ENCODE measurements around the gene RNF223.

Gene RNF223

DNA sequence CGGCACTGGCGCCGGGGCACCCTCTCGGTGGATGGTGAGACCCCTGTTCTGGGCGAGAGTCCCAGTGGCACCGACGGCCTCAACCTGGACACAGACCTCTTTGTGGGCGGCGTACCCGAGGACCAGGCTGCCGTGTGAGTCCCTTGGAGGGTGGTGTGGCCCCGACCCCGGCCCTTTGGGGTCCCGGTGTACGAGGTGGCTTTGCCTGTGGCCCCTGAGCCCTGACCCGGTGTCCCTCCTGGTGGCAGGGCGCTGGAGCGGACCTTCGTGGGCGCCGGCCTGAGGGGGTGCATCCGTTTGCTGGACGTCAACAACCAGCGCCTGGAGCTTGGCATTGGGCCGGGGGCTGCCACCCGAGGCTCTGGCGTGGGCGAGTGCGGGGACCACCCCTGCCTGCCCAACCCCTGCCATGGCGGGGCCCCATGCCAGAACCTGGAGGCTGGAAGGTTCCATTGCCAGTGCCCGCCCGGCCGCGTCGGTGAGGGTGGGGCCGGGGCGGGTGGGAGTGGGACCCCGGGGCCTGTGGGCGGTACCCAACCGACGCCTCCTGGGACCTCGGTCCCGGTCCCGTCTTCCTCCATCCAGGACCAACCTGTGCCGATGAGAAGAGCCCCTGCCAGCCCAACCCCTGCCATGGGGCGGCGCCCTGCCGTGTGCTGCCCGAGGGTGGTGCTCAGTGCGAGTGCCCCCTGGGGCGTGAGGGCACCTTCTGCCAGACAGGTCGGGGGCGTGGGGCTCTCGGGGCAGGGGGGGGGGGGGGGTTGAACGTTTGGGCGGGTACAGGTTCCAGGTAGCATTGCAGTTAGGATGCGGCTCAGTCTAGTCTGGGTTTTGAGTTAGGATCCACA lies 24.6 kb downstream of the RNF223 start:
- Histone ChIP-seq H3K27me3 (ENCODE audit: control insufficient read depth, insufficient read depth, low read length) (no peaks in the 10 kb centered on the region), H3K36me3 (ENCODE audit: control insufficient read depth, low read depth, low read length) (peaks cover 43% of the 10 kb centered on the region), H3K27ac (ENCODE audit: low read length) (no peak overlapping the region), H3K4me1 (ENCODE audit: control insufficient read depth, low read depth, low read length) (no peaks in the 10 kb centered on the region), H3K4me3 (ENCODE audit: low read length) (no peak overlapping the region), H3K9me3 (ENCODE audit: control insufficient read depth, low read depth, low read length) (no peaks in the 10 kb centered on the region), H3K9ac (ENCODE audit: low read length) (no peak overlapping the region)

GRCh38 chr1:1048765-1049164 lies 25.3 kb downstream of the RNF223 start:
- no peaks in the 10 kb centered on the region for H3K9me3 ChIP-seq (ENCODE audit: control insufficient read depth, low read depth, low read length)
- no peaks in the 10 kb centered on the region for H3K4me1 ChIP-seq (ENCODE audit: control insufficient read depth, low read depth, low read length)
- H3K9ac ChIP-seq (ENCODE audit: low read length) = no peak overlapping the region
- no peaks in the 10 kb centered on the region for H3K27me3 ChIP-seq (ENCODE audit: control insufficient read depth, insufficient read depth, low read length)
- no peak overlapping the region for H3K4me3 ChIP-seq (ENCODE audit: low read length)
- H3K36me3 ChIP-seq (ENCODE audit: control insufficient read depth, low read depth, low read length) = peaks cover 38% of the 10 kb centered on the region
- no peak overlapping the region for H3K27ac ChIP-seq (ENCODE audit: low read length)

DNA sequence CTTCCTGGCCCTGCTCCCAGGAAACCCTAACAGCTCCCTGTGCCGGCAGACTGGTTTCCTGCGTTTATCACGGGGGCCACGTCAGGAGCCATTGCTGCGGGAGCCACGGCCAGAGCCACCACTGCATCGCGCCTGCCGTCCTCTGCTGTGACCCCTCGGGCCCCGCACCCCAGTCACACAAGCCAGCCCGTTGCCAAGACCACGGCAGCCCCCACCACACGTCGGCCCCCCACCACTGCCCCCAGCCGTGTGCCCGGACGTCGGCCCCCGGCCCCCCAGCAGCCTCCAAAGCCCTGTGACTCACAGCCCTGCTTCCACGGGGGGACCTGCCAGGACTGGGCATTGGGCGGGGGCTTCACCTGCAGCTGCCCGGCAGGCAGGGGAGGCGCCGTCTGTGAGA lies 26.1 kb downstream of the RNF223 start:
- Histone ChIP-seq H3K27me3 (ENCODE audit: control insufficient read depth, insufficient read depth, low read length) (no peaks in the 10 kb centered on the region), H3K9ac (ENCODE audit: low read length) (no peak overlapping the region), H3K4me1 (ENCODE audit: control insufficient read depth, low read depth, low read length) (no peaks in the 10 kb centered on the region), H3K27ac (ENCODE audit: low read length) (no peak overlapping the region), H3K9me3 (ENCODE audit: control insufficient read depth, low read depth, low read length) (no peaks in the 10 kb centered on the region), H3K4me3 (ENCODE audit: low read length) (no peak overlapping the region), H3K36me3 (ENCODE audit: control insufficient read depth, low read depth, low read length) (peaks cover 33% of the 10 kb centered on the region)

GRCh38 chr1:1047407-1047806 lies 26.7 kb downstream of the RNF223 start:
- Histone ChIP-seq H3K27ac (ENCODE audit: low read length) (no peak overlapping the region), H3K27me3 (ENCODE audit: control insufficient read depth, insufficient read depth, low read length) (no peaks in the 10 kb centered on the region), H3K9me3 (ENCODE audit: control insufficient read depth, low read depth, low read length) (no peaks in the 10 kb centered on the region), H3K4me1 (ENCODE audit: control insufficient read depth, low read depth, low read length) (no peaks in the 10 kb centered on the region), H3K9ac (ENCODE audit: low read length) (no peak overlapping the region), H3K36me3 (ENCODE audit: control insufficient read depth, low read depth, low read length) (peaks cover 27% of the 10 kb centered on the region), H3K4me3 (ENCODE audit: low read length) (no peak overlapping the region)

GRCh38 chr1:1046767-1047166 lies 27.3 kb downstream of the RNF223 start:
- no peaks in the 10 kb centered on the region for H3K4me1 ChIP-seq (ENCODE audit: control insufficient read depth, low read depth, low read length)
- no peak overlapping the region for H3K27ac ChIP-seq (ENCODE audit: low read length)
- peaks cover 2% of the 10 kb centered on the region for H3K27me3 ChIP-seq (ENCODE audit: control insufficient read depth, insufficient read depth, low read length)
- H3K9me3 ChIP-seq (ENCODE audit: control insufficient read depth, low read depth, low read length) = no peaks in the 10 kb centered on the region
- H3K9ac ChIP-seq (ENCODE audit: low read length) = no peak overlapping the region
- peaks cover 23% of the 10 kb centered on the region for H3K36me3 ChIP-seq (ENCODE audit: control insufficient read depth, low read depth, low read length)
- H3K4me3 ChIP-seq (ENCODE audit: low read length) = no peak overlapping the region

- Histone ChIP-seq H3K36me3 (ENCODE audit: control insufficient read depth, low read depth, low read length) (peaks cover 23% of the 10 kb centered on the region), H3K4me1 (ENCODE audit: control insufficient read depth, low read depth, low read length) (no peaks in the 10 kb centered on the region), H3K9me3 (ENCODE audit: control insufficient read depth, low read depth, low read length) (no peaks in the 10 kb centered on the region), H3K4me3 (ENCODE audit: low read length) (no peak overlapping the region), H3K9ac (ENCODE audit: low read length) (no peak overlapping the region), H3K27ac (ENCODE audit: low read length) (no peak overlapping the region), H3K27me3 (ENCODE audit: control insufficient read depth, insufficient read depth, low read length) (peaks cover 3% of the 10 kb centered on the region)
Measured at GRCh38 chr1:1046243-1046642, 27.9 kb downstream of the RNF223 start.

DNA sequence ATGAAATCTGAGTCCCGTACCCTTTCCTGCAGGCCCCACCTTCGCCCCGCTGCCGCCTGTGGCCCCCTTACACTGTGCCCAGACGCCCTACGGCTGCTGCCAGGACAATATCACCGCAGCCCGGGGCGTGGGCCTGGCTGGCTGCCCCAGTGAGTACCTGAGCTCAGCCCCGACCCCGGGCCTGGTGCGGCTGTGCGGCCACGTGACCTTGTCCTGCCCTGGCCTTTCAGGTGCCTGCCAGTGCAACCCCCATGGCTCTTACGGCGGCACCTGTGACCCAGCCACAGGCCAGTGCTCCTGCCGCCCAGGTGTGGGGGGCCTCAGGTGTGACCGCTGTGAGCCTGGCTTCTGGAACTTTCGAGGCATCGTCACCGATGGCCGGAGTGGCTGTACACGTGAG lies 29.0 kb downstream of the RNF223 start:
- Histone ChIP-seq H3K9me3 (ENCODE audit: control insufficient read depth, low read depth, low read length) (no peaks in the 10 kb centered on the region), H3K4me1 (ENCODE audit: control insufficient read depth, low read depth, low read length) (no peaks in the 10 kb centered on the region), H3K9ac (ENCODE audit: low read length) (no peak overlapping the region), H3K4me3 (ENCODE audit: low read length) (no peak overlapping the region), H3K27ac (ENCODE audit: low read length) (no peak overlapping the region), H3K36me3 (ENCODE audit: control insufficient read depth, low read depth, low read length) (peaks cover 23% of the 10 kb centered on the region), H3K27me3 (ENCODE audit: control insufficient read depth, insufficient read depth, low read length) (peaks cover 8% of the 10 kb centered on the region)

- H3K4me1 ChIP-seq (ENCODE audit: control insufficient read depth, low read depth, low read length) = no peaks in the 10 kb centered on the region
- peaks cover 23% of the 10 kb centered on the region for H3K36me3 ChIP-seq (ENCODE audit: control insufficient read depth, low read depth, low read length)
- no peaks in the 10 kb centered on the region for H3K9me3 ChIP-seq (ENCODE audit: control insufficient read depth, low read depth, low read length)
- no peak overlapping the region for H3K4me3 ChIP-seq (ENCODE audit: low read length)
- H3K27me3 ChIP-seq (ENCODE audit: control insufficient read depth, insufficient read depth, low read length) = peaks cover 14% of the 10 kb centered on the region
- H3K9ac ChIP-seq (ENCODE audit: low read length) = no peak overlapping the region
- H3K27ac ChIP-seq (ENCODE audit: low read length) = no peak overlapping the region
Measured at GRCh38 chr1:1044455-1045078, 29.5 kb downstream of the RNF223 start.

DNA sequence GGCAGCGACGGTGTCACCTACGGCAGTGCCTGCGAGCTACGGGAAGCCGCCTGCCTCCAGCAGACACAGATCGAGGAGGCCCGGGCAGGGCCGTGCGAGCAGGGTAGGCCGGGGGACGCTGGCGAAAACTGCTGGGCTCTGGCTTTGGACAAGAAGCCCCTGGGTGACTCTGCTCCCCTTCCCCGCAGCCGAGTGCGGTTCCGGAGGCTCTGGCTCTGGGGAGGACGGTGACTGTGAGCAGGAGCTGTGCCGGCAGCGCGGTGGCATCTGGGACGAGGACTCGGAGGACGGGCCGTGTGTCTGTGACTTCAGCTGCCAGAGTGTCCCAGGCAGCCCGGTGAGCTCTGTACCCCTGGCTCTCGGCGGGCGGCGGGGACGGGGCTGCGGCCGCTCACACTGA lies 30.2 kb downstream of the RNF223 start:
- Histone ChIP-seq H3K36me3 (ENCODE audit: control insufficient read depth, low read depth, low read length) (peaks cover 23% of the 10 kb centered on the region), H3K27me3 (ENCODE audit: control insufficient read depth, insufficient read depth, low read length) (peaks cover 20% of the 10 kb centered on the region), H3K27ac (ENCODE audit: low read length) (no peak overlapping the region), H3K9ac (ENCODE audit: low read length) (no peak overlapping the region), H3K4me1 (ENCODE audit: control insufficient read depth, low read depth, low read length) (no peaks in the 10 kb centered on the region), H3K9me3 (ENCODE audit: control insufficient read depth, low read depth, low read length) (no peaks in the 10 kb centered on the region), H3K4me3 (ENCODE audit: low read length) (no peak overlapping the region)

- no peak overlapping the region for H3K27ac ChIP-seq (ENCODE audit: low read length)
- H3K4me3 ChIP-seq (ENCODE audit: low read length) = no peak overlapping the region
- no peaks in the 10 kb centered on the region for H3K4me1 ChIP-seq (ENCODE audit: control insufficient read depth, low read depth, low read length)
- peaks cover 23% of the 10 kb centered on the region for H3K36me3 ChIP-seq (ENCODE audit: control insufficient read depth, low read depth, low read length)
- H3K27me3 ChIP-seq (ENCODE audit: control insufficient read depth, insufficient read depth, low read length) = peaks cover 25% of the 10 kb centered on the region
- no peaks in the 10 kb centered on the region for H3K9me3 ChIP-seq (ENCODE audit: control insufficient read depth, low read depth, low read length)
- H3K9ac ChIP-seq (ENCODE audit: low read length) = no peak overlapping the region
Measured at GRCh38 chr1:1043411-1043810, 30.7 kb downstream of the RNF223 start.

- H3K9me3 ChIP-seq (ENCODE audit: control insufficient read depth, low read depth, low read length) = no peaks in the 10 kb centered on the region
- H3K36me3 ChIP-seq (ENCODE audit: control insufficient read depth, low read depth, low read length) = peaks cover 22% of the 10 kb centered on the region
- H3K4me3 ChIP-seq (ENCODE audit: low read length) = no peak overlapping the region
- peaks cover 31% of the 10 kb centered on the region for H3K27me3 ChIP-seq (ENCODE audit: control insufficient read depth, insufficient read depth, low read length)
- no peaks in the 10 kb centered on the region for H3K4me1 ChIP-seq (ENCODE audit: control insufficient read depth, low read depth, low read length)
- H3K27ac ChIP-seq (ENCODE audit: low read length) = no peak overlapping the region
- no peak overlapping the region for H3K9ac ChIP-seq (ENCODE audit: low read length)
Measured at GRCh38 chr1:1042835-1043234, 31.3 kb downstream of the RNF223 start.

DNA sequence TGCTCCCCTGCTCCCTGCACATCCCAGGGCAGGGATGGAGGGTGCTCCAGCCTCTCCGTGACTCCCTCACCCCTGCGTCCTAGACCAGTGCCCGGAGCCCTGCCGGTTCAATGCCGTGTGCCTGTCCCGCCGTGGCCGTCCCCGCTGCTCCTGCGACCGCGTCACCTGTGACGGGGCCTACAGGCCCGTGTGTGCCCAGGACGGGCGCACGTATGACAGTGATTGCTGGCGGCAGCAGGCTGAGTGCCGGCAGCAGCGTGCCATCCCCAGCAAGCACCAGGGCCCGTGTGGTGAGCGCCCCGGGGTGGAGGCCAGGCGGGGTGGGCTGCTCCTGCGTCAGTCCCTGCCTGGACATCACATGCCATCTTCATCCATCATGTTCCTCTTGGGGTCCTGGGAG lies 32.2 kb downstream of the RNF223 start:
- H3K27ac ChIP-seq (ENCODE audit: low read length) = no peak overlapping the region
- H3K4me1 ChIP-seq (ENCODE audit: control insufficient read depth, low read depth, low read length) = no peaks in the 10 kb centered on the region

More for the DNA sequence above, 32.2 kb downstream of the RNF223 start:
- H3K36me3 ChIP-seq (ENCODE audit: control insufficient read depth, low read depth, low read length) = peaks cover 16% of the 10 kb centered on the region
- H3K9ac ChIP-seq (ENCODE audit: low read length) = no peak overlapping the region
- H3K4me3 ChIP-seq (ENCODE audit: low read length) = no peak overlapping the region
- peaks cover 41% of the 10 kb centered on the region for H3K27me3 ChIP-seq (ENCODE audit: control insufficient read depth, insufficient read depth, low read length)
- no peaks in the 10 kb centered on the region for H3K9me3 ChIP-seq (ENCODE audit: control insufficient read depth, low read depth, low read length)

All from iPS-18a (cell line).